K562 (cell line): Measurements from ENCODE around the gene CDT1. TPM values are rescaled to one million over a fixed set of nuclear protein-coding genes. Genes with fewer than 3 reads are reported as not detected.
A peak's percentile ranks its signal among the peaks of the same experiment; 100 is the strongest.
"Not testable (repeated sequence)": the region's sequence is repeated elsewhere in the genome, so short reads cannot be mapped to it uniquely, and the experiment has no call there.

Experiments used
- ATAC-seq: fragments of 200-7000 bp; cut with Tn5 transposase; 3 replicates; pipeline ENCODE4 v1.9.1; 2020; ENCODE audit warnings: moderate library complexity
- BruUV-seq: library from RNA; stranded (reverse); fragments of 400-500 nt; replicated peaks from 2 replicates; lab custom pipeline; 2021; lab: Mats Ljungman, UMichigan
- CTCF ChIA-PET: fragments of 300-600 bp; formaldehyde crosslinking; extraction: SDS; loops from one replicate; lab custom pipeline; 2021; ENCODE audit warnings: low intra/inter-chr PET ratio; lab: Yijun Ruan, JAX
- POLR2A ChIA-PET: fragments of 300-600, 350-650 bp; sonication (Branson Sonifier 250); formaldehyde crosslinking; extraction: SDS; loops from one replicate; lab custom pipeline; 2021; ENCODE audit warnings: antibody characterized with exemption, inconsistent platforms; lab: Yijun Ruan, JAX
- DNase-seq, 4 experiments: peaks; one replicate each; pipeline versions ENCODE4 v3.0.0 to v3.0.0-alpha.2; 2011 to 2018; ENCODE audit warnings: low spot score in 3 of 4, mixed read lengths in 3 of 4; ENCODE audit errors: extremely low read depth in 1 of 4
- FAIRE-seq: peaks from 2 replicates; lab custom pipeline; 2011; peaks lifted over from hg19 to GRCh38; lab: Jason Lieb, UNC
- H2AFZ ChIP-seq: 2 replicates; pipeline ENCODE4 v1.6.0; 2011; ENCODE audit warnings: low read depth, low read length, control low read depth, inconsistent platforms
- H3K27ac ChIP-seq: fragments of 200-600 bp; 3 replicates; pipeline ENCODE4 v1.8.0; 2011; ENCODE audit warnings: low read depth, mild to moderate bottlenecking, control low read depth, inconsistent platforms, low read length, moderate library complexity, mixed read lengths; ENCODE audit errors: extremely low read depth
- H3K27me3 ChIP-seq, 2 experiments: fragments of 300-600 bp in 1 of 2; 2 replicates in 1 of 2; 3 replicates in 1 of 2; pipeline versions ENCODE4 v1.6.0 to v1.8.0; 2011; ENCODE audit warnings: inconsistent platforms in 2 of 2, low read length in 2 of 2, mild to moderate bottlenecking in 1 of 2, mixed read lengths in 1 of 2, moderate library complexity in 1 of 2; ENCODE audit not compliant: control insufficient read depth in 2 of 2, insufficient read depth in 2 of 2
- H3K36me3 ChIP-seq: fragments of 300-600 bp; 3 replicates; pipeline ENCODE4 v1.8.0; 2011; ENCODE audit warnings: mild to moderate bottlenecking, low read length, inconsistent platforms; ENCODE audit not compliant: control insufficient read depth, insufficient read depth
- H3K4me1 ChIP-seq, 2 experiments: fragments of 200-600 bp in 1 of 2; replicated peaks in 1 of 2; 2 replicates in 1 of 2; 3 replicates in 1 of 2; pipeline versions ENCODE4 v1.5.1 to v1.8.0; 2011; ENCODE audit warnings: inconsistent platforms in 2 of 2, low read length in 2 of 2, mild to moderate bottlenecking in 1 of 2, mixed read lengths in 1 of 2, moderate library complexity in 1 of 2; ENCODE audit not compliant: control insufficient read depth in 2 of 2, insufficient read depth in 2 of 2
- H3K4me2 ChIP-seq: 2 replicates; pipeline ENCODE4 v1.6.1; 2011; ENCODE audit warnings: low read length, control low read depth, inconsistent platforms, mixed read lengths; ENCODE audit not compliant: insufficient read depth
- H3K4me3 ChIP-seq: fragments of 200-600 bp; sonication (generic), shearing (Covaris generic); 2 replicates; pipeline ENCODE4 v1.5.1; 2016; ENCODE audit warnings: control low read depth, inconsistent platforms
- H3K79me2 ChIP-seq: fragments of 200-600 bp; 3 replicates; pipeline ENCODE4 v1.8.0; 2011; ENCODE audit warnings: low read length, inconsistent platforms; ENCODE audit not compliant: control insufficient read depth, insufficient read depth
- H3K9ac ChIP-seq, 2 experiments: 2 replicates each; pipeline versions ENCODE4 v1.6.0 to v1.6.1; 2011; ENCODE audit warnings: low read depth in 2 of 2, low read length in 2 of 2, control low read depth in 1 of 2, inconsistent platforms in 1 of 2, mild to moderate bottlenecking in 1 of 2, mixed read lengths in 1 of 2; ENCODE audit not compliant: insufficient read depth in 1 of 2
- H3K9me1 ChIP-seq: one replicate; pipeline ENCODE4 v1.6.0; 2011; ENCODE audit warnings: inconsistent platforms, mild to moderate bottlenecking, low read length, moderate library complexity; ENCODE audit not compliant: control insufficient read depth, insufficient read depth
- H3K9me3 ChIP-seq: replicated peaks from 2 replicates; pipeline ENCODE4 v1.5.1; 2011; ENCODE audit warnings: low read depth, low read length, inconsistent platforms; ENCODE audit not compliant: control insufficient read depth, insufficient read depth
- H4K20me1 ChIP-seq: replicated peaks from 2 replicates; pipeline ENCODE4 v1.6.1; 2011; ENCODE audit warnings: low read length, inconsistent platforms, mixed read lengths; ENCODE audit not compliant: control insufficient read depth, insufficient read depth
- BDP1 ChIP-seq: IDR thresholded peaks from 3 replicates; pipeline ENCODE4 v1.6.1; 2011; ENCODE audit not compliant: insufficient read length, insufficient read depth
- CBFA2T3 ChIP-seq: fragments of 450-650 bp; IDR thresholded peaks from 2 replicates; pipeline ENCODE4 v1.6.1; 2017
- FOXA3 ChIP-seq, 2 experiments: fragments of 450-650 bp in 1 of 2; sonication (generic) in 1 of 2; formaldehyde crosslinking; IDR thresholded peaks in 1 of 2; conservative IDR thresholded peaks in 1 of 2; 2 replicates each; pipeline versions ENCODE4 v1.4.0 to v1.8.0; 2020 to 2022; ENCODE audit warnings: mild to moderate bottlenecking in 2 of 2, missing genetic modification reagents in 1 of 2
- KLF10 ChIP-seq: fragments of 250-450 bp; sonication (Bioruptor Pico); IDR thresholded peaks from 2 replicates; pipeline ENCODE4 v1.6.1; 2021; ENCODE audit warnings: matching md5 sums
- MEIS2 ChIP-seq: fragments of 450-650 bp; IDR thresholded peaks from 2 replicates; pipeline ENCODE4 v1.6.1; 2014; ENCODE audit warnings: mild to moderate bottlenecking; ENCODE audit not compliant: partially characterized antibody
- NRF1 ChIP-seq, 2 experiments: fragments of 450-650 bp; IDR thresholded peaks in 1 of 2; conservative IDR thresholded peaks in 1 of 2; 2 replicates each; pipeline ENCODE4 v1.6.1; 2014; ENCODE audit warnings: mild to moderate bottlenecking in 2 of 2
- PML ChIP-seq: IDR thresholded peaks from 2 replicates; pipeline ENCODE4 v1.6.1; 2012; ENCODE audit warnings: low read length, inconsistent platforms
- POLR2G ChIP-seq: fragments of 200-400 bp; formaldehyde crosslinking; IDR thresholded peaks from 2 replicates; pipeline ENCODE4 v1.6.1; 2017; ENCODE audit warnings: low read depth, mild to moderate bottlenecking, antibody characterized with exemption, low read length, moderate library complexity
- ZKSCAN8 ChIP-seq: fragments of 200-800 bp; sonication (Bioruptor generic); IDR thresholded peaks from 2 replicates; pipeline ENCODE4 v1.6.1; 2016; ENCODE audit warnings: missing genetic modification characterization, missing compliant biosample characterization
- ZNF124 ChIP-seq: sonication (generic); formaldehyde crosslinking; IDR thresholded peaks from 2 replicates; pipeline ENCODE4 v1.8.1; 2022; ENCODE audit warnings: missing genetic modification reagents
- WGBS: fragments of 100-300 bp; shearing (Covaris generic); methylation state at CpG from one replicate; pipeline ENCODE4 v1.1.6; 2016; ENCODE audit warnings: low coverage, mixed read lengths; ENCODE audit not compliant: insufficient coverage; ENCODE audit errors: missing lambda C conversion rate; 5-methylcytosine and 5-hydroxymethylcytosine counted together
- in situ Hi-C: fragments of 300-500 bp; cut with MboI; formaldehyde crosslinking; loops from 4 replicates; pipeline ENCODE4 v1.15.0; 2018; ENCODE audit warnings: inconsistent platforms, mixed read lengths
- intact Hi-C: fragments of 100-400 bp; cut with micrococcal nuclease; formaldehyde crosslinking; loops from 2 replicates; pipeline ENCODE4 v1.14.2; 2022
- polyA plus RNA-seq, 8 experiments: library from polyadenylated mRNA; depleted of rRNA in 4 of 8; stranded (reverse) in 5 of 8; unstranded in 3 of 8; fragments of >200 nt; fragmentation: Nextera tagmentation in 2 of 8; fragmentation: Illumina TruSeq in 1 of 8; extraction: Ambion mirVana in 2 of 8; extraction: Trizol in 1 of 8; gene quantifications; 2 replicates each; pipeline versions ENCODE4 v1.2.1 to v1.2.3, GENCODE V29; 2011 to 2014; ENCODE audit warnings: inconsistent platforms in 1 of 8, missing spikeins in 1 of 8
- total RNA-seq, 7 experiments: library from RNA; depleted of rRNA in 6 of 7; stranded (reverse); fragments of >200 nt in 6 of 7; fragmentation: Illumina TruSeq in 2 of 7; extraction: Trizol in 2 of 7; gene quantifications; 2 replicates each; pipeline versions ENCODE4 v1.2.1 to v1.2.3, GENCODE V29; 2011 to 2021; ENCODE audit warnings: low replicate concordance in 1 of 7
- TF ChIP-seq, protein P1 (sequence below), 3 experiments: fragments of 200-800 bp in 1 of 3; sonication (Bioruptor generic) in 1 of 3; sonication (generic) in 1 of 3; formaldehyde crosslinking in 1 of 3; IDR thresholded peaks; 2 replicates each; pipeline versions ENCODE4 v1.6.1 to v1.8.0; 2016 to 2022; ENCODE audit warnings: mild to moderate bottlenecking in 2 of 3, missing compliant biosample characterization in 2 of 3, missing genetic modification characterization in 2 of 3, missing genetic modification reagents in 1 of 3

The CDT1 gene
- total and polyA plus RNA-seq, 9 of the 15 experiments (the other 6 are each of a cell fraction or from before 2014, with no cell fraction given) = 0.92 to 178 (median 14.2) TPM

DNA sequence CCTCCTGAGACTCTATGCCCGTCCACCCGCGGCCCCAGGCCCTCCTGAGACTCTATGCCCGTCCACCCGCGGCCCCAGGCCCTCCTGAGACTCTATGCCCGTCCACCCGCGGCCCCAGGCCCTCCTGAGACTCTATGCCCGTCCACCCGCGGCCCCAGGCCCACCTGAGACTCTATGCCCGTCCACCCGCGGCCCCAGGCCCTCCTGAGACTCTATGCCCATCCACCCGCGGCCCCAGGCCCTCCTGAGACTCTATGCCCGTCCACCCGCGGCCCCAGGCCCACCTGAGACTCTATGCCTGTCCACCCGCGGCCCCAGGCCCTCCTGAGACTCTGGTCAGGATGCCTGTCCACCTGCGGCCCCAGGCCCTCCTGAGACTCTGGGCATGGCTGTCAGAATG, 31.8 kb upstream of the CDT1 start:
- FAIRE-seq, H2AFZ ChIP-seq, CTCF ChIA-PET, in situ Hi-C loops, H3K27me3 ChIP-seq, H3K9me3 ChIP-seq, DNase-seq, H3K4me3 ChIP-seq, BruUV-seq, ATAC-seq: not testable (repeated sequence)
- Histone ChIP-seq H4K20me1 (peaks cover 27% of the 10 kb centered on the region), H3K4me1 (peaks cover 75 to 100% of the 10 kb centered on the region in 2 experiments), H3K4me2 (peak overlapping the region; percentile 20; the same call in 1 of the 2 replicates), H3K9ac (peak overlapping the region; percentile 75 to 95; a peak in 3 of 4 replicates), H3K36me3 (peaks cover 66% of the 10 kb centered on the region), H3K9me1 (peaks cover 12% of the 10 kb centered on the region), H3K27ac (peak overlapping the region; percentile 91; the same call in 2 of the 3 replicates), H3K79me2 (peaks cover 99% of the 10 kb centered on the region)
- TF ChIP-seq POLR2G = peak; percentile 58; the same call in 1 of the 2 replicates
- POLR2A ChIA-PET = interaction anchor here (0.6 to 7.2 kb wide), 9 partner anchors 9 to 115 kb away, joined by 3 to 124 read pairs (median 7); partner anchors contain the start of gene PIEZO1
- WGBS = 86% methylated on average over 4 of the region's 23 CpGs
- intact Hi-C loops = loop anchor here (1.0 to 5.0 kb wide), 3 partner anchors 9 to 84 kb away; partner anchors contain the start of genes PIEZO1 and SNAI3

DNA sequence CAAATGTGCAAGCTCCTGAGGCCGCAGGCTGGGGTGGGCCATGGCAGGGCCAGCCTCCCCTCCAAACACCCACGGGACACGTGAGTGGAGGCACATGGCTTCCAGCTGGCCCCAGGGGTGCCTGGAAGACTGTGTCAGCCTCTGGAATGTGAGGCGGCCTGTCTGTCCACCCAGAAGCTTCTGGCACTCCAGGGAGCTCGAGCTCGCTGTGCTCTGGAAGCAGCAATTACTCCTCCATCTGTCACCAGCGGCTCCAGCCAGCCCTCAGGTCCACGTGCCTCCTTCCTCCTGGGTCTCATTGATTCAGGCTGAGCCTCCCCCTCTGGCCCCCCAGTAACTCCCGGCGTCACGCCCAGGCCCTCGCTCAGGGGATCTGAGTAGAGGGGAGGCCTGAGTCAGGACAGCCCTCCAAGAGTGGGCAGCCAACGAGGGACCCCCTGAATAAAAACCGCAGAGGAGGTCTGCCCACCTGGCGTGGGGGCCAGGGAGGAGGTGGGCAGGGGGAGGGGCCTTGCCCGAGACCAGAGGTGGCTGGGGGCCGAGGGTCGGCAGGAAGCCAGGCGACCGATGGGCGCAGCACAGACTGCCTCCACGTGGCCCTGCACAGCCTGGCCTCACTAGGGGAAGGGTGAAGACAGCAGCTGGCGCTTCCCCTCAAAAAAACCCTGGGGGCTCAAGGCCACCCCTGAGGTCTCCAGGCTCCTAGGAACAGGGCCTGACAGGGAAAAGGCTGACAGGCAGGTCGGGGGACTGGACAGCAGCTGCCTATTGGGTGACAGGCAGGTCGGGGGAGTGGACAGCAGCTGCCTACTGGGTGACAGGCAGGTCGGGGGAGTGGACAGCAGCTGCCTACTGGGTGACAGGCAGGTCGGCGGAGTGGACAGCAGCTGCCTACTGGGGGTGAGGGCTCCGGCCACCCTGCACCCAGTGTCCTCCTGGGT, 30.4 kb upstream of the CDT1 start:
- ATAC-seq (peak; percentile 35), DNase-seq (peak; percentile 58 to 84 (median 65)), FAIRE-seq (peak; percentile 32)
- peak overlapping the region; percentile 75 to 91 for H3K9ac ChIP-seq
- H2AFZ ChIP-seq = no peak overlapping the region
- H3K9me1 ChIP-seq = peaks cover 4% of the 10 kb centered on the region
- intact Hi-C loops (loop anchor here (5.0 kb wide), 1 partner anchor 86 kb away; the partner anchor contains the start of gene SNAI3), in situ Hi-C loops (no loop called here)
- WGBS = 10% methylated on average over 24 of the region's 29 CpGs
- peaks cover 99% of the 10 kb centered on the region for H3K79me2 ChIP-seq
- peaks cover 13% of the 10 kb centered on the region for H4K20me1 ChIP-seq
- BruUV-seq = no TSS peak
- ChIA-PET POLR2A (interaction anchor here (0.5 to 7.2 kb wide), 20 partner anchors 9 to 325 kb away, joined by 3 to 124 read pairs (median 5); partner anchors contain the start of gene PIEZO1), CTCF (interaction anchor here (0.9 kb wide), 1 partner anchor 35 kb away, joined by 4 read pairs; no protein-coding TSS in a partner anchor)
- H3K36me3 ChIP-seq = peaks cover 67% of the 10 kb centered on the region
- no peaks in the 10 kb centered on the region for H3K9me3 ChIP-seq
- peak overlapping the region; percentile 87 for H3K27ac ChIP-seq
- H3K4me2 ChIP-seq = peak overlapping the region; percentile 82
- H3K27me3 ChIP-seq = no peaks in the 10 kb centered on the region
- peak overlapping the region; percentile 26 for H3K4me3 ChIP-seq
- peaks cover 65 to 99% of the 10 kb centered on the region in 2 experiments for H3K4me1 ChIP-seq
- TF ChIP-seq ZNF124 (no peak), NRF1 (conservative IDR thresholded peaks at IDR 0.05 in 1 of 2, IDR thresholded peaks at IDR 0.05 in 1 of 2) (no peak), BDP1 (no peak), KLF10 (no peak), CBFA2T3 (peak; percentile 31; the same call in 1 of the 2 replicates), ZKSCAN8 (CRISPR knock-in tag) (no peak), FOXA3 (CRISPR knock-in tag; conservative IDR thresholded peaks at IDR 0.05 in 1 of 2, IDR thresholded peaks at IDR 0.05 in 1 of 2) (0 out of 4 replicates have a peak, but pooled peaks of 1 of the 2 experiments have one; percentile 27), PML (0 out of 2 replicates have a peak, but pooled peaks have one; percentile 15), MEIS2 (peak; percentile 84)
- TF ChIP-seq, protein P1, sequence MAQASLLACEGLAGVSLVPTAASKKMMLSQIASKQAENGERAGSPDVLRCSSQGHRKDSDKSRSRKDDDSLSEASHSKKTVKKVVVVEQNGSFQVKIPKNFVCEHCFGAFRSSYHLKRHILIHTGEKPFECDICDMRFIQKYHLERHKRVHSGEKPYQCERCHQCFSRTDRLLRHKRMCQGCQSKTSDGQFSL (CRISPR knock-in tag; IDR thresholded peaks at IDR 0.05) = no peak
- TF ChIP-seq, protein P1 (tag; IDR thresholded peaks at IDR 0.05) = no peak
